ENCODE data around the gene STX4.
A peak's percentile ranks its signal among the peaks of the same experiment; 100 is the strongest.

STX4 gene

DNA sequence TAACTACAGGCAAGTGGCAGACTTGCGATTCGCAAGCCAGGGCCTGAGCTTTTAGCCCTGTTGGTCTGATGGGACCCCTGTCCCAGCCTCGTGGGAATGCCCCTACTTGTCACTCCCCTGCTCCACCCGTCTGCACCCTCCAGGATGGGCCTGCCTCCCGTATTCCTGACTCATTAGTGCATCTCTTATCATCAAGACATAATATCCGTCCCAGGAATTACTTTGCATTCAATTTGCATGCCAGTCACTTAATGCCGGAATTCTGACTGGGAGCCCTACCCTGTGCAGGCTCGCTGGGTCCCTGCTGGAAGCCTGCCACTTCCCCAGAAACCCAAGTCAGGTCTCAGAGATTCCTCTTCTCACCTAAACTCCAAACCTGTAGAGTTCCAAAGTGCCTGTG lies 52.1 kb downstream of the STX4 start:
- no peak for DNase-seq

- DNase-seq = peak; percentile 81
Observed at GRCh38 chr16:31085873-31086628, 52.7 kb downstream of the STX4 start.

DNA sequence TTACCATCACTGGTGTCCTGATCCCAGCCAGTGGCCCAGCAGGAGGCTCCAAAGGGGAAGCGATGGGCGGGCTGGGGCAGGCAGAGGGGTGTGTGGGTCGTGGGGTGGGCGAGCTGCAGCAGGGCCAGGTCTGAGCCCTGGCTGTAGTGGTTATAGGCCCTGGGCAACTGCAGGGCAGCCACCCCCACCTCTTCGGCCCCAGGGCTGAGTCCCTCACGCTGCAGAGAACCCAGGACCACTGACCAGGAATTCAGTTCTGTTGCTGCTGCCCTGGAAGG lies 53.2 kb downstream of the STX4 start:
- DNase-seq = no peak

GRCh38 chr16:31087481-31087880 lies 54.1 kb downstream of the STX4 start:
- no peak for DNase-seq

DNA sequence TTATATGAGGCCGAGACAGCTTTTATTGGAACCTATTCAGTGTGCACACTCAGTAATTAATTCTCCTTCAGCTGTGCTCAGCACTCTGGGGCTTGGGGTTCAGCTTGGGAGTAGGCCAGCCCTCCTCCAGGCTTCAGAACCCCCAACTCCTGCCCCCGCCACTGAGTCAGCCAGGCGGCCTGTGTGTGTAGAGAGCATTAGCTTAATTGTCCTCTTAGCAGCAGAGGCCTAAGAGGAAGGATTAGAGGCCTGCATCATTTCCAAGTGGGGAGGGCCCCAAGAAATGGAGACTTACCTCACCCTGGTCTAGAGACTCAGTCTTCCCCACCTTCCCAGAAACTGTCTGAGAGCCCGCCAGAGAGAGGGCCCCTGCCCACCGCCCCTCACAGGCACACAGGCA lies 54.6 kb downstream of the STX4 start:
- no peak for DNase-seq

- DNase-seq = no peak
Observed at GRCh38 chr16:31088459-31089183, 55.3 kb downstream of the STX4 start, which contains the start of gene PRSS53. PRSS53 (minus strand) TSS chr16:31088943; CDS start chr16:31088809, 134 bp downstream.

GRCh38 chr16:31089199-31089598 lies 55.8 kb downstream of the STX4 start:
- DNase-seq = no peak
